Activated T-cell treated with anti-CD3 and anti-CD28 coated beads, Interleukin-2, amount 50 U/mL, for 24 hours (primary cell): ENCODE data around the gene FBXO3.

Source experiments
- DNase-seq: peaks from one replicate; pipeline ENCODE4 v3.0.0-alpha.2; 2020
- H3K27ac Mint-ChIP-seq: 2 replicates; pipeline ENCODE4 v1.8.0; 2020; ENCODE audit warnings: mild to moderate bottlenecking, mixed read lengths
- H3K27me3 Mint-ChIP-seq: 2 replicates; pipeline ENCODE4 v1.8.0; 2020; ENCODE audit warnings: mixed read lengths
- H3K36me3 Mint-ChIP-seq: 2 replicates; pipeline ENCODE4 v1.8.0; 2020; ENCODE audit warnings: low read depth, mixed read lengths
- H3K4me1 Mint-ChIP-seq: 2 replicates; pipeline ENCODE4 v1.8.0; 2020; ENCODE audit warnings: low read depth, mixed read lengths
- H3K4me3 Mint-ChIP-seq: 2 replicates; pipeline ENCODE4 v1.8.0; 2020; ENCODE audit warnings: mild to moderate bottlenecking, moderate library complexity, mixed read lengths
- H3K9me3 Mint-ChIP-seq: 2 replicates; pipeline ENCODE4 v1.8.0; 2020; ENCODE audit warnings: mixed read lengths

The FBXO3 gene

DNA sequence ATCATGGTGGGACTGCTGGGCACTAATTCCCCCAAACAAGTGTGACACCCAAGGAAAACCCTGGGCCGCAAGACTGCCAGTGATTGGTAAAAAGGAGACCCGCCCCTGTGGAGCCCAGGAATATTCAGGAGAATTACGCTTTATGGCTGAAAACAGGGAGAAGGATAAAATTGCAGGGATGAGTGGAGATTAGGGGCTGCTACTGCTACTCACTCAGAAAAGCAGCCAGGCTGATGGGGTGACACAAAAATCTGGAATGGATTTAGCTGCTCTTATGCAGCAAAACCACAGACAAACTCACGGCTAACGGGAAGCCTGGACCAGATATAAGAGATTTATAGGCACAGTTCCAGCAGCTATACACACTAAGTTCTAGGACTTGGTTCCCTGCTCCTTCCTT lies 4.4 kb upstream of the FBXO3 start:
- Mint-ChIP-seq H3K9me3 (no peaks in the 10 kb centered on the region), H3K4me3 (no peak overlapping the region), H3K27me3 (peaks cover 43% of the 10 kb centered on the region), H3K36me3 (peaks cover 4% of the 10 kb centered on the region), H3K4me1 (peaks cover 16% of the 10 kb centered on the region), H3K27ac (no peak overlapping the region)
- no peak for DNase-seq

DNA sequence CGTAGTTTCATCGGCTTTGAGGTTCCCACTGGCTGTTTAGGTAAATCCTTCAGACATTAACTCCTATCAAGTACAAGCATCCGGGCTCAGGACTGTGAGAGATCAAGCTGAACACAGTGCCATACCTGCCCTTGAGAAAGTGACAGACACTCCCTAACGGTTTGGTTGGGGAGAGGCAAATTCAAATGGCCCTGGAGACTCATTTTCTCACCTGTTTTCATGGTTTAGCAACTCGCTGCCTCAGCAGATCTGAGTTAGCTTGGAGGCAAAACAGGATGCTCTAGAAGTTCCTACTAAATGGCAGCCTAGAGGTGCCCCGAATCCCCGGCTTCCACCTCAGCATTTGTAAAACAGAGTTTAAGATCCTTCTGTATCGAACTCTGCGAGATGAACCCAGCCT lies 3.6 kb upstream of the FBXO3 start:
- Mint-ChIP-seq H3K27me3 (peaks cover 37% of the 10 kb centered on the region), H3K36me3 (peaks cover 9% of the 10 kb centered on the region), H3K9me3 (no peaks in the 10 kb centered on the region), H3K27ac (no peak overlapping the region), H3K4me3 (no peak overlapping the region), H3K4me1 (peaks cover 23% of the 10 kb centered on the region)
- DNase-seq: no peak

DNA sequence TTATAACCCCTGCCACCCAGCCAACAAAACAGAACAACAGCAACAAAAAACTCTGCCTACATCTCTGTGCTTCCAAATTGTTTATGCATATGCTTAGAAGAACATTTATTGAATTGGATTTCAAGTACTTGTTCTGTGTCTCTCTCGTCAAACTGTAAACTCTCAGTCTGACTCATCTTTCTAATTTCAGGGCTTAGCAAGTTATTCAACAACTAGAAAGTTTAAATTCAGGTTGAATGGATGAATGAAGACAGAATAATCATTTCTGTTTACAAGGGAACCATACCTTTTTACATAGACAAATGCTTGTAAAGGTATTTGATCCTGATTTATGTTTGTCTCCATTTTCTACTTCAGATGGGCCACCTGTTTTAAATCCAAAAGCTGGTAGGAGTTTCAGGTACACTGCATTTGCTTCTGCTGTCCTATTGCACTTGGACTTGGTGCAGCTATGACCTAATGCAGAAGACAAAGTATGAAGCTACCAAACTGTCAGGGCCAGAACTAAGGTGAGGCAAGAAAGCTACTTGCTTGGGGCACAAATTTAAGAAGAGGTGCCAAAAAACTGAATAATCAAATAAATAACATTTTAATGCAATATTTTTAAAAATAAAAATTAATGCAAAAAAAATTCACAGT lies 1.6 kb upstream of the FBXO3 start:
- Mint-ChIP-seq H3K27me3 (peaks cover 29% of the 10 kb centered on the region), H3K36me3 (peaks cover 11% of the 10 kb centered on the region), H3K4me1 (peaks cover 40% of the 10 kb centered on the region), H3K27ac (no peak overlapping the region), H3K4me3 (peak overlapping the region; percentile 95), H3K9me3 (no peaks in the 10 kb centered on the region)
- DNase-seq: no peak

DNA sequence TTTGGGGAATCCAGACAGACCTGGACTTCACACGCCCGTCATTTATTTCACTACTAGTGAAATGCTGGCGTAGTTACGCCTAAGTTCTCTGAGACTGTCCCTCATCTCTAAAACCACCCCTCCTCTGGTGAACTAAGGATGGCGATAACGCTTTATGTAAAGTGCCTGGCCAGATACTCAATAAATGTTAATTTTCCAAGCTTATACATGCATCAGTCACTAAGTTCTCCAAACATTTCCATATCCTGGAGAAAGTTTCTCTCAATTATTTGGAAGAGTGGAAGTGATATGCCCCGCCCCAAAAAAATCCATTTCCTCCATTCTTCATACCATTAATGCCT lies 1.1 kb upstream of the FBXO3 start:
- no peak overlapping the region for H3K27ac Mint-ChIP-seq
- no peak for DNase-seq
- H3K4me3 Mint-ChIP-seq: peak overlapping the region; percentile 95
- H3K36me3 Mint-ChIP-seq: peaks cover 11% of the 10 kb centered on the region
- peaks cover 29% of the 10 kb centered on the region for H3K27me3 Mint-ChIP-seq
- H3K9me3 Mint-ChIP-seq: no peaks in the 10 kb centered on the region
- H3K4me1 Mint-ChIP-seq: peaks cover 43% of the 10 kb centered on the region

DNA sequence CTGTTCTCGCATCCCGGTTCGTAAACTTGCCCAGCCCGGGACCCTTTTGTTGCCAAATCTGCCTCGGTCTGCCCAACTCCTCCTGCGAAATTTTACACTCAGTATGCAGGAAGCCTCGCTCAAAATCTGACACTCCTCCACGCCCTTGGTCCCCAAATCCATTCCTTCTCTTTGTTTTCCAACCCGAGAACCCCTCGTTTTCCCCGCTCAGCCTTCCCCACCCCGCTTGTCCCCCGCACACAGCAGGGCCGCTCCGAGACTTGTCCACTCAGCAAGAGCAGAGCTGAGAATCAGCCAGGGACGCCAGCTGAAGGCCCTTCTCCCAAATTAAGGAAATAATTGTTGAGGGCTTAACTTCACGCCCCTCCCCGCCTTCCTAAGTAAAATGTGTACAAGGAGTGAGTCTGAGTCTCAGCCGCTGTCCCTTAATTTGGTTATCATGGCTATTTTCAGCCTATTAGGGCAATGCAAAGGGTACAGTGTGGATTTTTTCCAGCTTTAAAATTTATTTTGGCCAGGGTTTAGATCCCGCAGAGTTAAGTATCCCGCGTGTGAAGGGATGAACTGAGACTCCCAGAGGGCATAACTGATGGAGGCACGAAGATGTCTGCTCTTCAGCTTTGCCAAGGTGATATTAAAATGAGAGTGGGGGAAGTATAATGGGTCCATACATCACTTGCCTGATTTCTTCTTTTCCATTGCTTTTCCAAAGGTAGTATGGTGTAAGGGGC lies 581 bp upstream of the FBXO3 start:
- Mint-ChIP-seq H3K27ac (peak overlapping the region; percentile 64), H3K9me3 (no peaks in the 10 kb centered on the region), H3K4me3 (peak overlapping the region; percentile 95), H3K36me3 (peaks cover 16% of the 10 kb centered on the region), H3K27me3 (peaks cover 24% of the 10 kb centered on the region), H3K4me1 (peaks cover 49% of the 10 kb centered on the region)
- no peak for DNase-seq

DNA sequence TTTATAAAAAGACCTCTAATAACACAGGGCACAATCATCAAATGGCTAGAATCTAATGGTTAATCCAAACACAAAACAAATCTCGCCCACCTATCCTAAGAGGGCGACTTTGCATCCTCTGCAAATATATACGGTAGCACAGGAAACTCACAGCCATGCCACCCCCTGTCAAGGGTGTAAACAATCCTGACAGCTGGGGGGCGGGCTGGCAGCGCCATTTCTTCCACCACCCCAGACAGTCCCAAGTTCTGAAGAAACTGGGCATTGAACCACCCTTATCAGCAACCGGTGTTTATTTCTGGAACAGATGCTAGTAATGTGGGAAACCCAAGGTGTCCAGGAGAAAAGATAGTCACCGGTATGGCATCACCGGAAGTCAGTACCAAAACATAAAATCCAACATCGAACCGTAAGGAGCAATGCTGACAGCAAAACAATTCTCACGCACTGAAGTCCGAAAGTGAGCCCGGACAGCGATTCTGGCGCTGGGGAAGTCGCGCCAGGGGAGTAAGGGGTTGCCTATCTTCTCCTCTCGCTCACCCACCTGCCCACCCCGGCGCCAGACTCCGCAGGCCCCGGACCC lies 825 bp downstream of the FBXO3 start:
- Mint-ChIP-seq H3K4me3 (peak overlapping the region; percentile 95), H3K4me1 (peaks cover 53% of the 10 kb centered on the region), H3K36me3 (peaks cover 25% of the 10 kb centered on the region), H3K27me3 (peaks cover 16% of the 10 kb centered on the region), H3K27ac (peak overlapping the region; percentile 86), H3K9me3 (no peaks in the 10 kb centered on the region)
- DNase-seq: peak; percentile 41

DNA sequence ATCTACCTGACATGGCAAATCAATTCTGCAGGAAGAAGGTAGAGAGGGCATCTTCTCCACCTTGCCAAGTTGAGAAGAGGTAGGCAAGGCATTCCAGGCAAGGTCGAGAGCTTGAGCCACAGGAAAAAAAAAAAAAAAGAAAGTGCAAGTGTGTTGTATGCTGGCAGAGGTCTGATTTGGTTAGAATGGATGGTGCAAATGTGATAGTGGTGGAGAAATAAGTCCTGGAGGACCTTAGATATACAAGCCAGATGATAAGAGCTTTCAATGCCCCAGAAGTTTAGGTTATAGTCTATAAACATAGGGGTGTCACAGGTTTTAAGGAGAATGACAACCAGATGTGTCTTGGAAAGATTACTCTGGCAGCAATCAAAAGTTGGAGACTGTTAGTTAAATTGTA lies 1.4 kb downstream of the FBXO3 start:
- Mint-ChIP-seq H3K27ac (no peak overlapping the region), H3K4me1 (peaks cover 53% of the 10 kb centered on the region), H3K4me3 (peak overlapping the region; percentile 95), H3K27me3 (peaks cover 11% of the 10 kb centered on the region), H3K36me3 (peaks cover 31% of the 10 kb centered on the region), H3K9me3 (no peaks in the 10 kb centered on the region)
- DNase-seq: no peak

DNA sequence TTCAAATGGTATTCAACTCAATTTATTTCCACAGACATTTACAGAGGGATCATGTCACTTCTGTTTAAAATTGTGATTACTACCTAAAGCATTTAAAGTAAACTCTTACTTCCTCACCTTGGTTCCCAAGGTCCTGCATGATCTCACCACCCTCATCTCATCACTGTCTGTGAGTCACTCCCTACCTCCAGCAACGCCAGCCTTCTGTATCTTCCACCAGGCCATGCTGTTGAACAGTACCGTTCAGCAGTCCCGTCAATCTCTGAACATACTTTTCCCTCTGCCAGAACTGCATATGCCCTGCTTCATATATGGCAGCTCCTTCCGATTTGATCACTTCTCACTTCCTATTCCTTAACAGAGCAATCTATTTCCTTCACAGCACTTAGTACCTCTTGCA lies 2.0 kb downstream of the FBXO3 start:
- Mint-ChIP-seq H3K27me3 (peaks cover 10% of the 10 kb centered on the region), H3K27ac (no peak overlapping the region), H3K4me3 (peak overlapping the region; percentile 95), H3K4me1 (peaks cover 56% of the 10 kb centered on the region), H3K9me3 (no peaks in the 10 kb centered on the region), H3K36me3 (peaks cover 37% of the 10 kb centered on the region)
- no peak for DNase-seq

DNA sequence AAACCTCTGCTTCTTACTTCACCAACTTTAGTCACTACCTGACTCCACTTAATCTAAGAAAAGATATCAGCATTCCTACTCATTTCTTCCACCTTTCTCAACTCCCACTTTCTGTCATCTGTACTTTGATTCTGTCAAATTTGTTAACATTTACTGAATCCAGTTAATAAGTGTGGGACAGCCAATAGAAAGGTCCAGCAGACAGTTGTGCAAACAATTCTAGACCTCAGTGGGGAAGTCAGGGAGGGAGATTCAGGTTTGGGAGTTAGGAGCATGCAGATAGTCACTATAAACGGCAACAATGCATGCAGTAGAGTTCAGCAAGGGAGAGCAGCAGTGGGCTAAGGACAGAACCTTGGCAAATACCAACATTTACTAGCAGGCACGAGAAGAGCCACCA lies 4.1 kb downstream of the FBXO3 start:
- Mint-ChIP-seq H3K27me3 (peaks cover under 1% of the 10 kb centered on the region), H3K4me3 (no peak overlapping the region), H3K27ac (no peak overlapping the region), H3K36me3 (peaks cover 58% of the 10 kb centered on the region), H3K4me1 (peaks cover 51% of the 10 kb centered on the region), H3K9me3 (no peaks in the 10 kb centered on the region)
- no peak for DNase-seq

DNA sequence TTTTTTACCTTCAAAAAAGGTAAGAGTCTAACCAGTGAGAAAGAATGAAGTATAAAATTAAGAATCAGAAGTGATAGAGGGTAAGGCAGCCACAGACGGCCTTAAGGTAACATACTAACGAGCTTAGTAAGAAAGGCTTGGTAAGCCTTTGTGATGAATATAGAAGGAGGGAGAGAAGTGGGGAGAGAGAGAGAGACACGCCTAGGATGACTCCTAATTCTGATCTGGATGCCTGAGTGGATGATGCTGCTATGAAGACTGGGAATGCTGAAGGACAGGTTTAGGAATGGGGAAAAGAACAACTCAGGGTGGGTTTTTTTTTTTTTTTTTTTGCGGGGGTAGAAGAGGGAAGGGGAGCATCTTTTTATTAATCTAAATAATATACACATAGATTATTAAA lies 4.8 kb downstream of the FBXO3 start:
- Mint-ChIP-seq H3K27me3 (no peaks in the 10 kb centered on the region), H3K27ac (no peak overlapping the region), H3K4me3 (no peak overlapping the region), H3K9me3 (no peaks in the 10 kb centered on the region), H3K4me1 (peaks cover 44% of the 10 kb centered on the region), H3K36me3 (peaks cover 65% of the 10 kb centered on the region)
- DNase-seq: no peak

DNA sequence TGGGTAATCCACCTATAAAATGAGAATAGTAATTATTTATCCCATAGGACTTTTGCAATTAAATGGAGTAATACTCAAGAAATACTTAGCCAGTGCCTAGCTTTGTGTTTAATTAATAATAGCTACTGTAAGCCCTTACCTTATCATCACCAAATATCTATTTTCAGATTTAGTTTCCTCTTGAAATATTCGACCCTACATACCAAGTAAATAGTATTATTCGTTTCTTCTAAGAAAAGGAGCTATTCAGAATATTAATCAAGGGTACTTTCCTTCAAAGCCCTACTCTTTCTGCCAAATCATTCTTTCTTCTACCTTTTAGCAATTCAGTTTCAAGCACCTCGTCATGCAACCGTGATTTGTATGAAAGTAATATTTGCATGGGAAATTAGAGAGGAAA lies 6.7 kb downstream of the FBXO3 start:
- Mint-ChIP-seq H3K4me3 (no peak overlapping the region), H3K4me1 (peaks cover 40% of the 10 kb centered on the region), H3K36me3 (peaks cover 74% of the 10 kb centered on the region), H3K9me3 (no peaks in the 10 kb centered on the region), H3K27ac (no peak overlapping the region), H3K27me3 (no peaks in the 10 kb centered on the region)
- DNase-seq: no peak

DNA sequence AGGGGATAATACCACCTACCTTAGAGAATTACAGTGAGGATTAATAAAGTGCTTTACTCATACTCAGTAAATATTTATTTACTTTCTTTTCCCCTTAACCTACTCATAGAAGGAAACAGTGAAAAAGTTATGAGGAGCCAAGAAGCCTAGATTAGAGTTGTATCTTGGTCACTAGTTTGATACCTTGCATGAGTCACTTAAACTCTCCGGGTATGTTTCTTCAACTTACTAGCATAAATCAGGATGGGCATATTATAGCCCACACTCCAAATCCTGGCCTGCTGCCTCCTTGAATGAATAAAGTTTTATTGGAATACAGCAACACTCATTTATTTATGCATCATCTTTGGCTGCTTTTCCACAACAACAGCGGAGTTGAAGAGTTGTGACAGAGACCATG lies 8.2 kb downstream of the FBXO3 start:
- no peaks in the 10 kb centered on the region for H3K9me3 Mint-ChIP-seq
- no peak for DNase-seq
- peaks cover 26% of the 10 kb centered on the region for H3K4me1 Mint-ChIP-seq
- H3K27ac Mint-ChIP-seq: no peak overlapping the region
- no peaks in the 10 kb centered on the region for H3K27me3 Mint-ChIP-seq
- H3K36me3 Mint-ChIP-seq: peaks cover 82% of the 10 kb centered on the region
- no peak overlapping the region for H3K4me3 Mint-ChIP-seq

DNA sequence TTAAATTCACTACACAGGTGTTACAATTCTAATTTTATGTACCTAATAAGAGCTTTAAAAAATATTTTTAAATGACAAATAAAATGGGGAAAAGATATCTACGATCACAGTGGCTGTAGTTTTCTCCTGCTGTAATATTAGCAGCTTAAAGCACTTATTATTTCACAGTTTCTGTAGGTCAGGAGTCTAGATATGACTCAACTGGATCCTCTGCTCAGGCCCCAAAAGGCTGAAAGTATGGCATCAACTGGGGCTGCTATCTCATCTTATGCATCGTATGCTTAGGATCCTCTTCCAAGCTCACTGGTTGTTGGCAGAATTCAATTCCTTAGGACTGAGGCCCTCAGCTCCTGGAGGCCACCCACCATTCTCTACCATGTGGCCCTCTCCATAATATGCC lies 12.8 kb downstream of the FBXO3 start:
- Mint-ChIP-seq H3K4me1 (peaks cover 18% of the 10 kb centered on the region), H3K36me3 (peaks cover 89% of the 10 kb centered on the region), H3K27ac (no peak overlapping the region), H3K9me3 (no peaks in the 10 kb centered on the region), H3K27me3 (no peaks in the 10 kb centered on the region), H3K4me3 (no peak overlapping the region)
- DNase-seq: no peak

DNA sequence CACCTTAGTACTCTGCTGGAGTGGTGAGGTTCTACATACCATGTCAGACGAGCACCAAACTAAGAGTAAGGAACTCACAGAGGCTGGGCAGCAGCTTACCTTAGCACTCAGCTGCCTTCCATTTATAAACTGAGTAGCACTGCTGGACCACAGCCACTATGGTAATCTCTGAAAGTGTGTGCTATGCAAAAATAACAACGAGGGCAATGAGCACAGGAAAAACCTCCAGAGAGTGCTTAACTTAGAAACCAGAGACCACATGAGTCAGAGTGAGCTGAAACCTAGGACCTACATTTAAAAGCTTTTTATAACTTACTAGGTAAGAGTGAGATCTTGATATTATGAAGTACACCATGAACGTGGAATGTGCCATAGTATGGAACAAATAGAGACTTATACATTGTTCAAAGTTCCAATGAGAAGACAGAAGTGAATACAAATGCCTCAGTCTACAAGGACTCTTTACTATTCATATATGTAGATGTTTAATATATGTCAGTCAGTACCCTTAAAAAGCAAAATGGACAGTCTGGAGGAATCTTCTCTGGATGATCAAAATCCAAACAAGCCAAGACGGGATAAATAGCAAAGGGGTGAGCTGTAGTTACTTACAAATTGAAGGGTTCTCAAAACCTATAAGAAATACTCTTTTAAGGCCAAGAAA lies 20.9 kb downstream of the FBXO3 start:
- no peak overlapping the region for H3K4me3 Mint-ChIP-seq
- H3K9me3 Mint-ChIP-seq: no peaks in the 10 kb centered on the region
- H3K27me3 Mint-ChIP-seq: no peaks in the 10 kb centered on the region
- H3K4me1 Mint-ChIP-seq: peaks cover 10% of the 10 kb centered on the region
- H3K36me3 Mint-ChIP-seq: peaks cover 73% of the 10 kb centered on the region
- peak overlapping the region; percentile 39 for H3K27ac Mint-ChIP-seq
- DNase-seq: no peak

DNA sequence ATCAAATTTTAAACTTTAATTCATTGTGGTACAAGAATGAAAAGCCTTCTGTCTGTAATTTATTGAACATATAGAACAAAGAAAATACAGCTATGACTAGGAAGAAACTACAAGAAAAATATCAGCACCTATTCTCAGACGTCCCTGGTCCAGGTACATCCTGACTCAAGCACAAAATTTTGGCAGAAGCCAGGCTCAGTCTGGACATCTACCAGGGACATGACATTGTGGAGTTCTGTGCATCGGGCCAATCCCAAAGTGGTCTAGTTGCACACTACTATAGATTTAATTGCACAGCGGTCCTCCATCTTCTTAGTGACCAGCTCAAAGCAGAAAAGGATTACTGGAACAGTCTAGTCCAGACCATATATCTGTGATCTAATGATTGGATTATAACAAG lies 22.4 kb downstream of the FBXO3 start:
- H3K4me1 Mint-ChIP-seq: peaks cover 10% of the 10 kb centered on the region
- H3K9me3 Mint-ChIP-seq: no peaks in the 10 kb centered on the region
- peaks cover 76% of the 10 kb centered on the region for H3K36me3 Mint-ChIP-seq
- DNase-seq: no peak
- no peak overlapping the region for H3K4me3 Mint-ChIP-seq
- no peaks in the 10 kb centered on the region for H3K27me3 Mint-ChIP-seq
- H3K27ac Mint-ChIP-seq: no peak overlapping the region
